Muscle of back (tissue), 11 donors: ENCODE data around the gene PICK1. TPM values are rescaled to one million over a fixed set of nuclear protein-coding genes. Genes with fewer than 3 reads are reported as not detected.
A peak's percentile ranks its signal among the peaks of the same experiment; 100 is the strongest.
"Not testable (repeated sequence)": the region's sequence is repeated elsewhere in the genome, so short reads cannot be mapped to it uniquely, and the experiment has no call there.

Source experiments
- DNase-seq, 3 donors: peaks; one replicate each; pipeline versions ENCODE4 v3.0.0 to v3.0.0-alpha.2; 2013
- polyA plus RNA-seq, 10 donors: library from polyadenylated mRNA; unstranded; fragments of 120-200 nt; gene quantifications; one replicate each; pipeline ENCODE4 v1.2.1, GENCODE V29; 2013; ENCODE audit not compliant: insufficient read length in 10 of 10

The PICK1 gene
- polyA plus RNA-seq, 10 donors = 6.3 to 10.9 (median 8.8) TPM

- DNase-seq = no peak
These were observed 16.2 kb downstream of the PICK1 start for GRCh38 chr22:38073150-38074130.

GRCh38 chr22:38074181-38075104, 17.2 kb downstream of the PICK1 start:
- peak in 1 of 3 donors; percentile 76 for DNase-seq

- no peak for DNase-seq
These were observed 18.1 kb downstream of the PICK1 start for GRCh38 chr22:38075105-38075825.

- no peak for DNase-seq
These were observed 18.8 kb downstream of the PICK1 start for GRCh38 chr22:38075961-38076360.

GRCh38 chr22:38077096-38077495, 19.9 kb downstream of the PICK1 start:
- DNase-seq = no peak

GRCh38 chr22:38077595-38077994, 20.4 kb downstream of the PICK1 start:
- no peak for DNase-seq

GRCh38 chr22:38078046-38078840, 21.0 kb downstream of the PICK1 start:
- DNase-seq = no peak

GRCh38 chr22:38079208-38079607, 22.0 kb downstream of the PICK1 start:
- DNase-seq = not testable (repeated sequence)

- DNase-seq = no peak
These were observed 22.6 kb downstream of the PICK1 start for GRCh38 chr22:38079804-38080203.

GRCh38 chr22:38080474-38080849, 23.3 kb downstream of the PICK1 start:
- DNase-seq = no peak

GRCh38 chr22:38080850-38081635, 23.8 kb downstream of the PICK1 start:
- peak in 2 of 3 donors; percentile 56 to 82 for DNase-seq

- no peak for DNase-seq
These were observed 24.4 kb downstream of the PICK1 start for GRCh38 chr22:38081636-38081940.

- DNase-seq = no peak
These were observed 25.0 kb downstream of the PICK1 start for GRCh38 chr22:38081941-38082828.

GRCh38 chr22:38082986-38083710, 25.9 kb downstream of the PICK1 start:
- DNase-seq = no peak

- no peak for DNase-seq
These were observed 26.9 kb downstream of the PICK1 start, which contains the start of gene SLC16A8 for GRCh38 chr22:38083931-38084631. Gene SLC16A8 (minus strand): TSS chr22:38084184. CDS start chr22:38082873, 1,311 bp downstream.

- DNase-seq = no peak
These were observed 27.9 kb downstream of the PICK1 start for GRCh38 chr22:38085056-38085455.

- no peak for DNase-seq
These were observed 28.3 kb downstream of the PICK1 start for GRCh38 chr22:38085501-38085900.
